Measurements from ENCODE around the gene VAT1L.

Gene VAT1L

DNA sequence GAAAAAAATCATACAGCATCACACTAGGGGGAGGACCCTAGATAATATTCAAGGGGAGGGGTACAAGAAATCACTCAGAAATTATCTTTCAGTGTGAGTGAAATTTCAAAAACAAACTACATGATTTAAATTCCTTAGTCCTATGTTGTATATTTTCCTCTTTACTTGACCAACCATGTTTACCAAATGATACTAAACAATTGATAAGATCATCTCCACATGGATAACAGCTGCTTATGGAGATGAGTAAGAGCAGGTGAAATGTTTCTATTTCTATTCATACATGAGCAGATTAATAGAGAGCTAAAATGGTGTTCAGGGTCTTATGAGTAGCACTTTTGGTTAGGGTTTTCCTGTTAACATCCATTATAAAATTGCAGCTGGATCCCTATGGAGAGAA lies 7.3 kb upstream of the VAT1L start:
- DNase-seq (ENCODE audit: low read depth in 2 of 2), result no peak

DNA sequence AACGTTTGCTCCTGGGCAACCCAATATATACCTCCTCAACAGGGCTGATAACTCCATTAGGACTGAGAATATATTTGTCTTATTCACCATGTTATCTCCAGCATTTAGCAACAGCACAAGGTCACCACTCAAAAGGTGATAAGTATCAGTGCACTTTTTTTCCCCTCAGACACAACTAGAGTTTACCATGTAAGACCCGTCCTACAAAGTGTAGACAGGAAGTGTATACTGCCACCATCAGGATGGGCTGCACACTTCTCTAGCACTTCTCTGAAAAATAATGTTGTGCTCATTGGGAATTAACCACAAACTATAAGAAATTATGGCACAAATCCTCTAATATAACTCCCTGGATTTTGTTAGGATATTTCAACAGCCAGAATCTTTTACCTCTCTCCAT lies 5.7 kb upstream of the VAT1L start:
- no peak for DNase-seq (ENCODE audit: low read depth in 2 of 2)

DNA sequence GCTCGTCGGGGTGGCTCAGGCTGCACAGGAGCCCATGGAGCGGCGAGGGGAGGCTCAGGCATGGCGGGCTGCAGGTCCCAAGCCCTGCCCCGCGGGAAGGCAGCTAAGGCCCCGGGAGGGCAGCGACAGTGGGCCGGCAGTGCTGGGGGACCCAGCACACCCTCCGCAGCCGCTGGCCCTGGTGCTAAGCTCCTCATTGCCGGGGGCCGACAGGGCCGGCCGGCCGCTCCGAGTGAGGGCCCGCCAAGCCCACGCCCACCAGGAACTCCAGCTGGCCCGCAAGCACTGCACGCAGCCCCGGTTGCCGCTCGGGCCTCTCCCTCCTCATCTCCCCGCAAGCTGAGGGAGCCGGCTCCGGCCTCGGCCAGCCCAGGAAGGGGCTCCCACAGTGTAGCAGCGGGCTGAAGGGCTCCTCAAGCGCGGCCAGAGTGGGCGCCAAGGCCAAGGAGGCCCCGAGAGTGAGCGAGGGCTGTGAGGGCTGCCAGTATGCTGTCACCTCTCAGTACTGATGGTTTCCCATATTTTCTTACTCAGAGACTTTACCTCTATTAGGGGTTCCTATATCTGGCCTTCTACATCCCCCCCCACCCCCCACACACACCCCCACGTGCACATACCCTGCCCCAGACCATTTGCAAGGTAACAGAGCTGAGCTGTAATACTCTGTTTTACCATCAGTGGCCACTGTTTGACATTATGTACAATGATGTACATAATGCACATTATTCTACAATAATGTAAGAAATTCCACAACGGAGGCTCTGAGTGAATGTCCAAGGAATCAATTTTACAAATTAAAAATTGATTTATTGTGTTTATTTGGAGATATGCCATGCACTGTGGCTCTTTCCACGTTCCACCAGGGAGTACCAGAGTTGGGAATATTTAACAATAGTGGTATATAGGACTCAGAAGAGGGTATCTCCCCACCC lies 3.7 kb upstream of the VAT1L start:
- DNase-seq (ENCODE audit: low read depth in 2 of 2), result no peak

DNA sequence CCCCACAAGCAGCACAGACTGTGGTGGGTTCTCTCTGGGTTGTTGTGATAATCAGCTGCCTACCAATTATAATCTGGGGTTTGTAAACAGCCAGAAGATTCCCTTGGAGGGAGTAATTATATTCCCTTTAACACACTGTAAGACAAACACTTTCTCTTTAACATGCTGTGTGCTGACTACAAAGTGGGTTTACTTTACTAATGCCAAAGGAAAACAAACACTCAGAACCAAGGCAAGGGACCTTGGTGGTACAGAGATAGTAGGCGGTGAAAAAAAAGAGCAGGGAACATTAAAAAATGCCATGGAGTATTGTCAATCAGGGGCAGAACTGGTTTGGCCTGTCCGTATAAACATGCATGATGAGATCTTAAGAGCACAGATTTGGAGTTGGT lies 3.0 kb upstream of the VAT1L start:
- no peak for DNase-seq (ENCODE audit: low read depth in 2 of 2)

DNA sequence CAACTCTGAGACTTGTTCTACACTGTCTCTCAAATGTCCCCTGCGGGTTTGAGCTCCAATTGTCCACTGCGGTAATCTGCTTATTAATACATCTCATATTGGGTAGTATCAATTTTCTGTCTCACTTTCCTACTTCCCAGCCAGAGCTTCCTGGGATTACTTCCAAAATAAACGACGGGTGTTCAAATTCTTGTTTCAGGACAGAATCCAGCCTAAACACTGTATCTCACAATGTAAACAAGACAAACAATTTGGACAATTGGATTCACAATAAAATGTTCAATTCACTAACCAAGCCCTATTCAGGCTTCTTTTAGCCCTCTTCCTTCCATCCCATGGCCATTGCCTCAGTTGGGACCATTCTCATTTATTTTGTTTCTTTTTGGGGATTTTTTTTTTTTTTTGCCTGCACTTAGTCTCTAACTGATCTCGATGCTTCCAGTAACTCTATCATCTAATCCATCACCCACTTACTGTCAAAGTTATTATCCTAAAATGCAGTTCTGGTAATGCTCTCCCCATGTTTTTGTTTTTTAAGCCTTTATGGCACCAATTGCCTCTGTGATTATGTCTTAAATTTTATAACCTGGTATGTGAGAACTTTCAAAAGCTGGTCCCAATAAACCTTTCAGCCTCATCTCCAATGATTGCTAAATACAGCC lies 2.0 kb upstream of the VAT1L start:
- DNase-seq (ENCODE audit: low read depth in 2 of 2), result no peak

DNA sequence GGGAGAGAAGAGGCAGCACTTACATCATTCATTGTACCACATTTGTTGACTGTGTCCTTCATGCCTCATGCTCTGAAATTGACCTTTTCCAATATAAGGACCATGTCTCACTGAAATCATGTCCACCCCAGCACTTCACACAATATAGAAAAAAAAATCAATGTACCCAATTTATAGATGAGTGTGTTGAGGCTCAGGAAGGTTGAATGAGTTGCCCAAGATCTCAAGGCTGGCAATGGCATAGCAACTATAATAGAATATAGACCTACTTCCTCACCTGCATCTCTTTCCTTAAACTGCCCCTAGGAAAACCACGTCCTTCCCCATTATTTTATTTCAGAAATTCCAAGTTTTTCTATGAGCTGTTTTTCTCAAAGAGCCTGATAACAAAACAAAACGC lies 912 bp upstream of the VAT1L start:
- DNase-seq (ENCODE audit: low read depth in 2 of 2), result no peak

DNA sequence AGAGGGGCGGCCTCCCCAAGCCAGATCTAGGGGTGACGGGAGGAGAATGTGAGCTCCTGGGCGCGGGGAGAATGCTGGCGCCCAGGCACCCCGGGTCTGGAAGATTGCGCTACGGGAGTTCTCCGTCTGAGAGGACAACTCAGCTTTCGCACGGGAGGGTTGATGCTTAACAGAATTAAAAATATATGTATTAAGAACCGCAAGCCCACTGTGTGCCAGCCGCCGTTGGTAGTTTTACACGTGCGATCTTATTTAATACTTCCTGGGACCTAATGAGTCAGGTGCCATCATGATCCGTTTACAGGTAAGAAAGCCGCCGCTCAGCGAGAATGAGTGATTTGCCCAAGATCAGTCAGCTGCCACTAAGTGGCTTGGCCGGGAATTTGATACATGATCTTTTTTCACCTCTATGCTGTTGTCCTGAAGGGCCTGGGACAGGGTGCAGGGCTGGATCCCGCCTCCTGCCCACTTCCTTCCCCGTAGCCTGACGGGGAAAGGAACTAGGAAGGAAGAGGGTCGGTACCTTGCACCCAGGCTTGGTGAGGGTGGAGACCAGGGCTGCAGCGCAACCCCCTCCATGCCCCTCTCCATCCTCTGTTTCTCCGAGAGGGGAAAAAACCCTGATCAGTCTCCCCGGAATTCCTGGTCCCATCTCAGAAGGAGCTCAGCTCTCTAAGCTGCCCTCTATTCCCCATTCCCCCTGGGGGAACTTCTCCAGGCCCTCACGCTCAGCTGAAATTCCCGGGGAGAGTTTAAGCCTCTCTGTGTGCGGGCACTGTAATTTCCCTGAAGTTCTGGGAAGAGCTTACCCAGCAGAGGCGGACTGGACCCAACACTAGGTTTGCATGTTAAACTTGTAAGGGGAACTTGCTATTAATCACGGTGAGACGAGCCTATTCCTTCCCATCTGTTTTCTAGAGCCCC lies 983 bp downstream of the VAT1L start:
- DNase-seq (ENCODE audit: low read depth in 2 of 2), result no peak

DNA sequence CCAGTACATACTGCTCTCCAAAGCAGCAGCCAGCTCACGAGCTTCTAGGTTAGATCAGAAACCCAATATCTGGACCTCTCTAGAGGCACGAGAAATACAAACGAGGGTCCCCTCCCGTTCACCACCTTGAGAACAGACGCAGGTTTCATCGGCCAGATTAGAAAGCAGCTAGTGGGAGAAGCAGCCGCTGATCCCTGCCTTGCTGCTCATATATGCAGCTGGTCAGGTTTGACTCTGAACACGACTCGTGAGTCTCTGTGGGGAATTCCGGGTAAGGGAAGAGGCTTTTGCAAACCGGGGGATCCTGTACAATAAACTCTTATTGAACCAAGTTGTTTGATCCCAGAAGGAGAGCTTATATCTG lies 1.6 kb downstream of the VAT1L start:
- DNase-seq (ENCODE audit: low read depth in 2 of 2), result no peak

DNA sequence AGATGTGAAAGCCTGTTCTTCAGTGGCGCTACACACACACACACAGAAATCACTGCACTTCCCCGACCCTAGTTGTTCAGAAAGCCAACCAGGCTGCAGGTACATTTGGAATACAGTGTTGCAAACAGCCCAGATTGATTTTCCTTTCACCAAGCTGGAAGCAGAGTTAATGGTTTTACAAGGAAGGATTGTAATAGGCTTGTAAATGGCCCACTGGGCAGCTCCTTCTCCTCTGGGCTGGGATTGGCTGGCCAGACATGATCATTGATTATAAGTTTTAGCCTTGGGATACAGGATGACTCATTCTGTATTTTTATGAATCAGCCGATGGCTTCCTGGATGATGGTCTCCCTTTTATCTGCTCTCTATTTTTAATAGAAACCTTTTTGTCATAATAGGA lies 2.5 kb downstream of the VAT1L start:
- DNase-seq (ENCODE audit: low read depth in 2 of 2), result no peak

DNA sequence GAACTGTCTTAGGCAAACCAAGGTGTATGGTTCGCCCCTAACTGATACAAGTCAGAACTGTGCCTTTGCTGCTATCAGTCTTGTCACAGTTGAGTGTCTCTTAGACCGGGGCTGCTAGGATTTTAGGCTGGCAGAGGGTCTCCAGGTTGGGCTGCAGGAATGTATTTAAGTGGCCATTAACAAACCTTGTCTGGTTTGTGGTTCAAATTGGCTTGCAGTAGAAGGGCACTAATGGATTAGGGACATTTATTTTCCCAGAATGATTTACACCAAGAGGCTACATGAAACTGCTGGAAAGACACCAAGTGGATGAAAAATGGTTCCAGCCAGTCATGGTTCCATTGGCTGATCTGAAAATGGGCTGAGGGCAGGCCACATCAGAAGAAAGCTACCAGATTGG lies 5.1 kb downstream of the VAT1L start:
- no peak for DNase-seq (ENCODE audit: low read depth in 2 of 2)

DNA sequence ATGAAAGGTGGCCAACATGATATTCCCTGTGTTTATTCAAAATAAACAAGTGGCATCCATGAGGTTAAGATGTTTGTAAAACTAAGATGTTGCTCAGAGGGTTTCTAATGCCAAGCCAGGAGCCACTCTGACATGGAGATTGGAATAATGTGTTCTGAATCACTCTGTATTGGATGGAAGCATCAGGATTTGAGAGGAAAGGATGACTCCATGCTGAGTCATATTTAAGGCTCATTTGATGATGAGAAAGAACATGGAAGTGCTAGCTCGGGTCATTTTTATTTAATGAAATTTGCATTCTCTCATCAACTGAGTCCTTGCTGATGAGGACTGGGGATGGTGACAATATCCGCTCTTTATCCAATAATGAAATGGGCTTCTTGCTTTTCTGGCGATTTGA lies 6.2 kb downstream of the VAT1L start:
- DNase-seq (ENCODE audit: low read depth in 2 of 2), result no peak

DNA sequence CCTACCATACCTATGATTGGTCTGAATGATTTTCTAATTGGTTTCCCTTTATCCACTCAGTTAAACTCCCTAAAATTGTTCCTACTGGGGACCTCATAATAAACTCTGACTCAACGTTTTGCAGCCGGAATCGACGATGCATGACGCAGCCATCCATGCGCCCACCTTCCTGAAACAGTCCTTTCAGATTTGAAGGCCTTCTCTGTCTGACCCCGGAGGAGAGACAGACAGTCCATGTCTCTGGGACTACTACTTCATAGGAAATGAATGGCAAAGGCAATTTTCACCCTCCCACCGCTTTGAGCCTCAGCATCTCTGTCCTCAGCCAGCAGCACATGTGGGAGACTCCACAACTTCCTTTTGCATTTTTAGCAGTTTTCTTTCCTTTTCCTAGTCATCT lies 13.5 kb downstream of the VAT1L start:
- no peak for DNase-seq (ENCODE audit: low read depth in 2 of 2)

DNA sequence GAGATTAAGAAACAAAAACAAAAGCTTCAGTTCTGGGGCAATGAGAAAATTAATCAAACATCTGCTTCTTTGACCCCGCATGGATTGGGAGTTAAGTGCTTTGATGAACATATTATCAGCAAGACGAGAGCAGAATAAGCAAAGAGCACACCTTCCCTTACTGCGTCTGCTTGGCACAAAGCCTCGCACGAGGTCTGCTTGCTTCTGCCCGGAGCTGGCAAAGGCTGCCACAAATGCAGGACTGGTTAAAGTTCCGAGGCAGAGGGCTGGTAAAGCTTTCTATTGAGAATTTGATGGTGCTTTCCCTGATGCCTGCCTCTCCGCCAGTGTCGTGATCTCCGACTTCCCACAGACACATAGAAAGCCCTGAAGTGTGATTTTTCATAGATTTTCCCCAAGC lies 17.0 kb downstream of the VAT1L start:
- DNase-seq (ENCODE audit: low read depth in 2 of 2), result no peak

DNA sequence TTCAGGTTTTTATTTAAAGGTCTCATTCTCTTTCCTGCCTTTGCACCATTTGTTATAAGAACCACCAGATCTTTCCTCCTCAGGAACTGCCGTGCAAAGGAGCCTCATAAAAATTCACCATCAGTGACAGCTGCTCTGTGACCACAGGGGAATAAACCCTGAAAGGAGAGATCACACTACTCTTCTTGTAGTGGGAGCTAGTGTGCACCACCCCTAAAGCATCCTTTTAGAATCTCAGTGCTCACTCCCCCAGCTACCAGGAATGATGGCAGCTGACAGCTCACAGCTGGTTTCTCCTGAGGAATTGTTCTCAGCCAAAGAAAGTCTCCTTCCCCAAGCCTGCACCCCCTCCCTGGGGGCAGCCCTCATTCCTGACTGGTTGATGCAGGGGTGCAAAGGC lies 18.7 kb downstream of the VAT1L start:
- no peak for DNase-seq (ENCODE audit: low read depth in 2 of 2)

DNA sequence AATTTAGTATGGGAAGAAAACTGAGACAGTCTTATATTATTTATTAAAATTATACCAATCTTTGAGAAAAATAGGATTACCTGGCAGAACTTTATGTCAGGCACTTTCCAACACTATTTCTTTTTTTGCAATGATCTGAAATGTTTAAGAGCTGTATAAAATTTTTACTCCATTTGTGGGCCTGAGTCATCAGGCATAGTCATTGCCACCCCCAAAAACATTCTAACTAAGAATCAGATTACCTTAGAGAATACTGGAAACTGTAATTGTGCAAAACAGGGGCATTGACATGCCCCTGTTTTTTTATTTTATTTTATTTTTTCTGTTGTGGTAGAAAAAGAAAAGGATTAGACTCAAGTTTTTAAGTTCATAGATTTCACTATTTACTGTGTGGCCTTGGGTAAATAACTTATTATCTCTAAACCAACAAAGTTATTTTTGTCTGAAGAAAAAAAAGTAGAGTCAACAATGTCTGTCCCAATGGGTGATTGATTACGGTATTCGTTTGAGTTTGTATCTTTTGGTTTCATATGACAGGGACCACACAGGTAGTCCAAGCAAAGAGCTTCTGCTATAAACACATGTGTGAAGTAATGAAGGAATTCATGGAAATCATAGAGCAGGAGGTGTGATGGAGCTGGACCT lies 24.6 kb downstream of the VAT1L start:
- no peak for DNase-seq (ENCODE audit: low read depth in 2 of 2)

DNA sequence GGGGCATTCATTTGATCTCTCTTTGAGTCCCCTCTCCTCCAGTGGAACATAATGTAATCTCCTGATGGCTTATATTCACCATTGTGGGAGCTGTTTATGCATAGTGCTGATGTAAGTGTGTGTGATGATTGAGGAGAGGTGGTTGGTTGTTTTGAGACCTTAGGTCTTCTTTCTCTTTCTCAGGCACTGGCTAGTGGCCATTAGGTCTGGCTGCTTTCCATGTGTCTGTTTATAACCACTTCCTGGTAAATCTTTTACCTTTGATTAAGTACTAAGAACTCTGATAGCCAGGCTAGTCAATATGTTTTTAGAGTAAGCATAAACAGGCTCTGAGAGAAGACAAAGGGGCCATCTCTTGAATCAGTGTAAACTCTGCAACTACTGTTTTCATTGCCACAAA lies 27.9 kb downstream of the VAT1L start:
- no peak for DNase-seq (ENCODE audit: low read depth in 2 of 2)

DNA sequence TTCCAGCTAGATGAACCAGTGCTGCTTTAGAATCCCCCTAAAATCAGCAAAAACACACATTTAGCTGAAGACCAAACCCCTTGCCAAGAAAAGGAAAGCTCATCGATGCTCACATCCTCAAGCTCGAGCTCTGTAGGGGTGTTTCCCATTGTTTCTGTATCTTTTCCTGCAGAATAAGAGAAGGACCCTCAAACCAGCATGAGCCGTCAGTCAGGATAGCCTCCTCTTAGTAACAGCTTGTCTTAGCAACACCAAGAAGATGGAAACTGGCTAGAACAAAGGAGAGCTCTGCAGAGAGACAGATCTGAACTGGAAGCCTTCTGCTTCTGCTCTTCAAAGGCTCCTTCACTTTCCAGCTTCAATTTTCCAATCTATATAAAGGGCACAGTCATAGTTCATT lies 32.0 kb downstream of the VAT1L start:
- DNase-seq (ENCODE audit: low read depth in 2 of 2), result no peak

DNA sequence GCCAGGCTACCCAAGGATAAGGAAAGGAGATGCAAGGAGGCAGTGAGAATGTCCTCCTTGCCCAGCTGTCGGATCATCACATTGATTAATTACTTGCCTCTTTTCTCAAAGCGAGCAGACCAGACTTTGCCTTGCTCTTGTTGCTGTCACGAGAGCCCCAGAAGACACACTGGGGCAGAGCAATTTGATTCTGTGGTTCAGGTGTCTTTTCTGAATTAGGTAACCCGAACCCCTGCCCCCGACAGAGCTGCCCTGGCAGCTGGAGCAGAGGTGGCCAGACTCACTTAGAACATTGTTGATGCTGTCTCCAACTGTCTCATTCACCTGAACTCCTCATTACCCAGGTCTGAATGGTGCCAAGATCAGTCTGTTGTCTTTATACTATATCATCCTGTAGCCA lies 34.3 kb downstream of the VAT1L start:
- no peak for DNase-seq (ENCODE audit: low read depth in 2 of 2)

DNA sequence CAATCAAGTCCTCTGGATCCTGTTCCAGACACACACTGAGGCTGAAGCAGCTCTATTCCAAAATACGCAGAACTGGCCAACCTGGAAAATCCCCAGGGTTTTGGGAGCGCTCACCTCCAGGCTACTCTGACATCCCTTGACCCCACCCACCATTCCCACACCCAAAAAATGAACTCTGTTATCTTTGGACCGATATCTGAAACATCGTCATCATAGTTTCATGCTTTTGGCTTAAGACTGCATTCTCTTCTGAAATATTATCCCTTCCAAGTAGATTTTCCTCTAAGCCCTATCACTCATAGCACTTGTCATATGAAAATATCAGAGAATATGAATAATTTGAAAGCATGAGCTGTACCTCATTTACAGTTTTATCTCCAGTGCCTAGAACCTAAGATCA lies 34.7 kb downstream of the VAT1L start:
- DNase-seq (ENCODE audit: low read depth in 2 of 2), result no peak

DNA sequence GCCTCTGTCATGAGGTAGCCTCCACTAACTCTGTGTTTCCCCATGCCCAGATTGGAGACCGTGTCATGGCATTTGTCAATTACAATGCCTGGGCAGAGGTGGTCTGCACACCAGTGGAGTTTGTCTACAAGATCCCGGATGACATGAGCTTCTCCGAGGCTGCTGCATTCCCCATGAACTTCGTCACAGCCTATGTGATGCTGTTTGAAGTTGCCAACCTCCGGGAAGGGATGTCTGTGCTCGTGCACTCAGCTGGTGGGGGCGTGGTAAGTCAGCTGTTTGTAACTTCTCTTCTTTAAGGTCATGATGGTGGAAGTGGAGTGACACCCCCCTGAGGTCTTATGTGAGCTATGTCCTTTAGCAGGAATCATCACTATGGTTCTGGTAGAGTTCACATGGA lies 36.8 kb downstream of the VAT1L start:
- DNase-seq (ENCODE audit: low read depth in 2 of 2), result no peak

DNA sequence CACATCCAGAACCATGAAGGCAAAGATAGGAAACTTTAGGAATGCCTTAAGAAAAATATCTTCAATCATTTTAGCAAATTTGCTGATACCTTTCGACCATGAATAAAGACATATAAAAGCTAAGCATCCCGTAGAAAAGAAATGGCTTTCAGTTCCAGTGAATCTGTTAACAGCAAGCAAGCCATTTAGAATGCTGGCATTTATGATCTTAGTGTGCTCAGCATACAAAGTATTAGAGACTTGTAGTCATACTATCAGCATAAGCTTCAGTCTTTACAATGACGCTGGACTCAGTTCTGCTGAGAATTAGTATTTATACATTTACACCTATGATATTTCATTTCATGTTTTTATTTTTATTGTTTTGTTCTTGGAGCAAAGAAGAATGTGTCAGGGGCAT lies 38.7 kb downstream of the VAT1L start:
- no peak for DNase-seq (ENCODE audit: low read depth in 2 of 2)

Data from stimulated activated CD4-positive, alpha-beta T cell treated with anti-CD3 and anti-CD28 coated beads, Interleukin-1b, Interleukin-23, amount 100 ng/mL, for 4 hours (primary cell).